ENCODE results near the gene PPY. TPM values are rescaled to one million over a fixed set of nuclear protein-coding genes. Genes with fewer than 3 reads are reported as not detected.

PPY gene
- total RNA-seq, 1 experiment from 2014 or later: not detected

DNA sequence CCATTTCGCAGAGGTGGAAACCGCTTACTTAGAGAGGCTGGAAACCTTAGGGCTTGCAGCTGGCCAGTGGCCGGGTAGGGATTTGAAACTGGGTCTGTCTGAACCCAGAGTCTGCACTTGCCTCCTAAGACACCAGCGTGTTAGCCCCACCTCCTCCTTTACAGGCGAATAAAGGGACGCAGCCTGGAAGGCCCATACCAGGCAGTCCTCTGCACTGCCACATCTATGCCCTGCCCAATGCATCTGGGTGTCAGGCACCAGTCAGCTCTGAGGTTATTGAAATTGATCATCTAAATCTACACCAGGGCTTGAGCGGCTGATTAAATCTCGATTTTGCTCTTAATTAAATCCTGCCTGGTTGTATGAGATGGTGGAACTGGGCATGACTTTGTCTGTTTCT lies 42.2 kb upstream of the PPY start:
- no peaks in the 10 kb centered on the region for H3K9me3 Mint-ChIP-seq
- no peak for TF ChIP-seq GRHL2 (CRISPR knock-in tag; IDR thresholded peaks at IDR 0.05; ENCODE audit: insufficient replicate concordance, severe bottlenecking)
- no peak for TF ChIP-seq NFYB (CRISPR knock-in tag; conservative IDR thresholded peaks at IDR 0.05; ENCODE audit: low read depth)
- TF ChIP-seq, protein P1, sequence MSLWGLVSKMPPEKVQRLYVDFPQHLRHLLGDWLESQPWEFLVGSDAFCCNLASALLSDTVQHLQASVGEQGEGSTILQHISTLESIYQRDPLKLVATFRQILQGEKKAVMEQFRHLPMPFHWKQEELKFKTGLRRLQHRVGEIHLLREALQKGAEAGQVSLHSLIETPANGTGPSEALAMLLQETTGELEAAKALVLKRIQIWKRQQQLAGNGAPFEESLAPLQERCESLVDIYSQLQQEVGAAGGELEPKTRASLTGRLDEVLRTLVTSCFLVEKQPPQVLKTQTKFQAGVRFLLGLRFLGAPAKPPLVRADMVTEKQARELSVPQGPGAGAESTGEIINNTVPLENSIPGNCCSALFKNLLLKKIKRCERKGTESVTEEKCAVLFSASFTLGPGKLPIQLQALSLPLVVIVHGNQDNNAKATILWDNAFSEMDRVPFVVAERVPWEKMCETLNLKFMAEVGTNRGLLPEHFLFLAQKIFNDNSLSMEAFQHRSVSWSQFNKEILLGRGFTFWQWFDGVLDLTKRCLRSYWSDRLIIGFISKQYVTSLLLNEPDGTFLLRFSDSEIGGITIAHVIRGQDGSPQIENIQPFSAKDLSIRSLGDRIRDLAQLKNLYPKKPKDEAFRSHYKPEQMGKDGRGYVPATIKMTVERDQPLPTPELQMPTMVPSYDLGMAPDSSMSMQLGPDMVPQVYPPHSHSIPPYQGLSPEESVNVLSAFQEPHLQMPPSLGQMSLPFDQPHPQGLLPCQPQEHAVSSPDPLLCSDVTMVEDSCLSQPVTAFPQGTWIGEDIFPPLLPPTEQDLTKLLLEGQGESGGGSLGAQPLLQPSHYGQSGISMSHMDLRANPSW (CRISPR knock-in tag; conservative IDR thresholded peaks at IDR 0.05; ENCODE audit: low read depth): no peak
- TF ChIP-seq, protein P2, sequence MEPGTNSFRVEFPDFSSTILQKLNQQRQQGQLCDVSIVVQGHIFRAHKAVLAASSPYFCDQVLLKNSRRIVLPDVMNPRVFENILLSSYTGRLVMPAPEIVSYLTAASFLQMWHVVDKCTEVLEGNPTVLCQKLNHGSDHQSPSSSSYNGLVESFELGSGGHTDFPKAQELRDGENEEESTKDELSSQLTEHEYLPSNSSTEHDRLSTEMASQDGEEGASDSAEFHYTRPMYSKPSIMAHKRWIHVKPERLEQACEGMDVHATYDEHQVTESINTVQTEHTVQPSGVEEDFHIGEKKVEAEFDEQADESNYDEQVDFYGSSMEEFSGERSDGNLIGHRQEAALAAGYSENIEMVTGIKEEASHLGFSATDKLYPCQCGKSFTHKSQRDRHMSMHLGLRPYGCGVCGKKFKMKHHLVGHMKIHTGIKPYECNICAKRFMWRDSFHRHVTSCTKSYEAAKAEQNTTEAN (CRISPR knock-in tag; IDR thresholded peaks at IDR 0.05): no peak
- TF ChIP-seq, protein P3, sequence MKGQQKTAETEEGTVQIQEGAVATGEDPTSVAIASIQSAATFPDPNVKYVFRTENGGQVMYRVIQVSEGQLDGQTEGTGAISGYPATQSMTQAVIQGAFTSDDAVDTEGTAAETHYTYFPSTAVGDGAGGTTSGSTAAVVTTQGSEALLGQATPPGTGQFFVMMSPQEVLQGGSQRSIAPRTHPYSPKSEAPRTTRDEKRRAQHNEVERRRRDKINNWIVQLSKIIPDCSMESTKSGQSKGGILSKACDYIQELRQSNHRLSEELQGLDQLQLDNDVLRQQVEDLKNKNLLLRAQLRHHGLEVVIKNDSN (CRISPR knock-in tag; IDR thresholded peaks at IDR 0.05): no peak
- no peak for TF ChIP-seq ZNF232 (CRISPR knock-in tag; IDR thresholded peaks at IDR 0.05)
- TF ChIP-seq, protein P4, sequence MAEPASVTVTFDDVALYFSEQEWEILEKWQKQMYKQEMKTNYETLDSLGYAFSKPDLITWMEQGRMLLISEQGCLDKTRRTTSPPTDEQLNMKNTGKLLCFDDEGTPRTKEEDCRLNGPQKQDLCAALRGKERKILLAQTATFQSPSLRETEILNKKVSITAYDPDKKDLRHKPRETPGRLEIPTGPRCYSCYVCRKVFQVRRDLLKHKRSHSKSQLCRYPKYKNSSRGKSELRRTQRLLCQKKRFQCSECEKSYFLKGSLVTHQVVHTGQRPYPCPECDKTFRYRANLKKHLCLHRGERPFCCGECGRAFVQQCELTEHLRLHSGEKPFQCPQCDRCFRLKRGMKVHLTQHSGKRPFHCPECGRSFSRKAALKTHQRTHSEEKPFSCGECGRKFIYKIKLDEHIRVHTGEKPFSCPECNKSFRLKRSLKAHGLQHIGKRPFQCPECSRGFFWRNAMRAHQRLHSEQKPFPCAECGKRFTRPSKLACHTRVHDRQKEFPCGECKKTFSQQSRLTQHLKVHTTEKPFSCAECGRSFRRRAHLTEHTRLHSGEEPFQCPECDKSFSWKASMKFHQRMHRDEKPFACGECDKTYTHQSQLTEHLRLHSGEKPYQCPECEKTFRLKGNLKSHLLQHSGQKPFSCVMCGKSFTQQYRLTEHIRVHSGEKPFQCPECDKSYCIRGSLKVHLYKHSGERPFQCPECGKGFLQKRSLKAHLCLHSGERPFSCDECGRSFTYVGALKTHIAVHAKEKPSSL (CRISPR knock-in tag; conservative IDR thresholded peaks at IDR 0.05): no peak
- TF ChIP-seq, protein P5, sequence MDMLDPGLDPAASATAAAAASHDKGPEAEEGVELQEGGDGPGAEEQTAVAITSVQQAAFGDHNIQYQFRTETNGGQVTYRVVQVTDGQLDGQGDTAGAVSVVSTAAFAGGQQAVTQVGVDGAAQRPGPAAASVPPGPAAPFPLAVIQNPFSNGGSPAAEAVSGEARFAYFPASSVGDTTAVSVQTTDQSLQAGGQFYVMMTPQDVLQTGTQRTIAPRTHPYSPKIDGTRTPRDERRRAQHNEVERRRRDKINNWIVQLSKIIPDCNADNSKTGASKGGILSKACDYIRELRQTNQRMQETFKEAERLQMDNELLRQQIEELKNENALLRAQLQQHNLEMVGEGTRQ (CRISPR knock-in tag; IDR thresholded peaks at IDR 0.05): no peak
- TF ChIP-seq, protein P6, sequence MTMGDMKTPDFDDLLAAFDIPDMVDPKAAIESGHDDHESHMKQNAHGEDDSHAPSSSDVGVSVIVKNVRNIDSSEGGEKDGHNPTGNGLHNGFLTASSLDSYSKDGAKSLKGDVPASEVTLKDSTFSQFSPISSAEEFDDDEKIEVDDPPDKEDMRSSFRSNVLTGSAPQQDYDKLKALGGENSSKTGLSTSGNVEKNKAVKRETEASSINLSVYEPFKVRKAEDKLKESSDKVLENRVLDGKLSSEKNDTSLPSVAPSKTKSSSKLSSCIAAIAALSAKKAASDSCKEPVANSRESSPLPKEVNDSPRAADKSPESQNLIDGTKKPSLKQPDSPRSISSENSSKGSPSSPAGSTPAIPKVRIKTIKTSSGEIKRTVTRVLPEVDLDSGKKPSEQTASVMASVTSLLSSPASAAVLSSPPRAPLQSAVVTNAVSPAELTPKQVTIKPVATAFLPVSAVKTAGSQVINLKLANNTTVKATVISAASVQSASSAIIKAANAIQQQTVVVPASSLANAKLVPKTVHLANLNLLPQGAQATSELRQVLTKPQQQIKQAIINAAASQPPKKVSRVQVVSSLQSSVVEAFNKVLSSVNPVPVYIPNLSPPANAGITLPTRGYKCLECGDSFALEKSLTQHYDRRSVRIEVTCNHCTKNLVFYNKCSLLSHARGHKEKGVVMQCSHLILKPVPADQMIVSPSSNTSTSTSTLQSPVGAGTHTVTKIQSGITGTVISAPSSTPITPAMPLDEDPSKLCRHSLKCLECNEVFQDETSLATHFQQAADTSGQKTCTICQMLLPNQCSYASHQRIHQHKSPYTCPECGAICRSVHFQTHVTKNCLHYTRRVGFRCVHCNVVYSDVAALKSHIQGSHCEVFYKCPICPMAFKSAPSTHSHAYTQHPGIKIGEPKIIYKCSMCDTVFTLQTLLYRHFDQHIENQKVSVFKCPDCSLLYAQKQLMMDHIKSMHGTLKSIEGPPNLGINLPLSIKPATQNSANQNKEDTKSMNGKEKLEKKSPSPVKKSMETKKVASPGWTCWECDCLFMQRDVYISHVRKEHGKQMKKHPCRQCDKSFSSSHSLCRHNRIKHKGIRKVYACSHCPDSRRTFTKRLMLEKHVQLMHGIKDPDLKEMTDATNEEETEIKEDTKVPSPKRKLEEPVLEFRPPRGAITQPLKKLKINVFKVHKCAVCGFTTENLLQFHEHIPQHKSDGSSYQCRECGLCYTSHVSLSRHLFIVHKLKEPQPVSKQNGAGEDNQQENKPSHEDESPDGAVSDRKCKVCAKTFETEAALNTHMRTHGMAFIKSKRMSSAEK (CRISPR knock-in tag; IDR thresholded peaks at IDR 0.05; ENCODE audit: borderline replicate concordance): no peak
- TF ChIP-seq MXD4 (CRISPR knock-in tag; IDR thresholded peaks at IDR 0.05; ENCODE audit: borderline replicate concordance): no peak
- no peak for TF ChIP-seq SP1 (CRISPR knock-in tag; conservative IDR thresholded peaks at IDR 0.05)
- no peak for TF ChIP-seq FOXK1 (CRISPR knock-in tag; IDR thresholded peaks at IDR 0.05)
- TF ChIP-seq, protein P7, sequence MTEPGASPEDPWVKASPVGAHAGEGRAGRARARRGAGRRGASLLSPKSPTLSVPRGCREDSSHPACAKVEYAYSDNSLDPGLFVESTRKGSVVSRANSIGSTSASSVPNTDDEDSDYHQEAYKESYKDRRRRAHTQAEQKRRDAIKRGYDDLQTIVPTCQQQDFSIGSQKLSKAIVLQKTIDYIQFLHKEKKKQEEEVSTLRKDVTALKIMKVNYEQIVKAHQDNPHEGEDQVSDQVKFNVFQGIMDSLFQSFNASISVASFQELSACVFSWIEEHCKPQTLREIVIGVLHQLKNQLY (CRISPR knock-in tag; IDR thresholded peaks at IDR 0.05): no peak
- DNase-seq (ENCODE audit: low spot score) (peak; percentile 27), ATAC-seq (peak; percentile 62)
- no peak overlapping the region; the same call in 1 of the 2 replicates for H3K27ac Mint-ChIP-seq
- POLR2A ChIA-PET: interaction anchor here (1.8 kb wide), 1 partner anchor 9 kb away, joined by 4 read pairs; no protein-coding TSS in a partner anchor
- H3K36me3 Mint-ChIP-seq: no peaks in the 10 kb centered on the region
- CTCF ChIA-PET: interaction anchor here (1.1 to 3.1 kb wide), 9 partner anchors 10 to 237 kb away, joined by 3 to 58 read pairs (median 7); partner anchors contain the start of gene CD300LG
- peaks cover 24% of the 10 kb centered on the region for H3K27me3 Mint-ChIP-seq (ENCODE audit: low read depth)
- peak overlapping the region; percentile 69 for H3K4me3 Mint-ChIP-seq
- peaks cover 4% of the 10 kb centered on the region; the same call in 1 of the 2 replicates for H3K4me1 Mint-ChIP-seq
